Psoas muscle (tissue), 8 donors: ENCODE measurements around the gene SKIDA1. TPM values are rescaled to one million over a fixed set of nuclear protein-coding genes. Genes with fewer than 3 reads are reported as not detected.

ENCODE experiments used
- ATAC-seq, 4 donors: fragments of 200-7000 bp; cut with Tn5 transposase; one replicate each; pipeline ENCODE4 v1.9.1; 2020; ENCODE audit warnings: moderate library complexity in 3 of 4, mild to moderate bottlenecking in 2 of 4
- DNase-seq, 2 donors: peaks; one replicate each; pipeline ENCODE4 v3.0.0-alpha.2; 2020
- H3K27ac ChIP-seq: fragments of 200-600 bp; one replicate; pipeline ENCODE4 v1.8.0; 2022
- H3K27me3 ChIP-seq, 3 donors: fragments of 200-600 bp in 1 of 3; one replicate each; pipeline versions ENCODE4 v1.6.1 to v1.8.0; 2013 to 2022; ENCODE audit warnings: low read length in 2 of 3, mild to moderate bottlenecking in 2 of 3, moderate library complexity in 1 of 3; ENCODE audit not compliant: insufficient read depth in 3 of 3
- H3K36me3 ChIP-seq, 2 donors: fragments of 200-600 bp in 1 of 2; one replicate each; pipeline versions ENCODE4 v1.6.1 to v1.8.0; 2013 to 2022; ENCODE audit warnings: low read depth in 1 of 2, mild to moderate bottlenecking in 1 of 2, moderate library complexity in 1 of 2; ENCODE audit not compliant: insufficient read depth in 1 of 2
- H3K4me1 ChIP-seq: fragments of 200-600 bp; one replicate; pipeline ENCODE4 v1.8.0; 2022
- H3K4me3 ChIP-seq: fragments of 200-600 bp; one replicate; pipeline ENCODE4 v1.8.0; 2022; ENCODE audit warnings: mild to moderate bottlenecking
- H3K9me3 ChIP-seq: fragments of 200-600 bp; one replicate; pipeline ENCODE4 v1.8.0; 2022
- WGBS, 3 donors: extraction: QIAGEN DNeasy Blood & Tissue Kit; methylation state at CpG; one replicate each; pipeline versions ENCODE4 v1.1.6 to v1.1.7; 2013; 5-methylcytosine and 5-hydroxymethylcytosine counted together
- intact Hi-C, 2 donors: fragments of 100-400 bp; cut with DNase I; formaldehyde crosslinking; loops; one replicate each; pipeline versions ENCODE4 v1.11.0 to v1.14.2; 2022
- polyA plus RNA-seq, 3 donors: library from polyadenylated mRNA; stranded (reverse); fragments of 200-250 nt; gene quantifications; one replicate each; pipeline ENCODE4 v1.2.3, GENCODE V29; 2013
- total RNA-seq, 4 donors: library from RNA; stranded (reverse); fragmentation: NEBNext Ultra II Directional in 2 of 4; extraction: Animal tissue kit (Norgen Biotek cat#: 25700) in 2 of 4; gene quantifications; one replicate each; pipeline versions ENCODE4 v1.2.1 to v1.2.4, GENCODE V29; 2021 to 2023
- TF ChIP-seq, protein P1 (sequence below): fragments of 200-600 bp; IDR thresholded peaks from one replicate; pipeline ENCODE4 v1.8.0; 2022; ENCODE audit warnings: antibody characterized with exemption
- donor health status: healthy with polysubstance abuse.
- donor health status: DM: no; HTN: no; CAD: no; lungs with moderate emphysema.
- donor health status: Bipolar disorder and iron deficiency.
- donor health status: healthy.
- donor health status: DM: yes; HTN: yes; CAD: no.
- donor health status: DM: no; HTN: no; CAD: no.
- donor health status: DM: no; HTN: no; CAD: no.
- donor health status: DM: yes; HTN: yes; CAD: no.

Gene SKIDA1
- total and polyA plus RNA-seq, 7 donors, result 0.04 to 0.79 (median 0.21) TPM

DNA sequence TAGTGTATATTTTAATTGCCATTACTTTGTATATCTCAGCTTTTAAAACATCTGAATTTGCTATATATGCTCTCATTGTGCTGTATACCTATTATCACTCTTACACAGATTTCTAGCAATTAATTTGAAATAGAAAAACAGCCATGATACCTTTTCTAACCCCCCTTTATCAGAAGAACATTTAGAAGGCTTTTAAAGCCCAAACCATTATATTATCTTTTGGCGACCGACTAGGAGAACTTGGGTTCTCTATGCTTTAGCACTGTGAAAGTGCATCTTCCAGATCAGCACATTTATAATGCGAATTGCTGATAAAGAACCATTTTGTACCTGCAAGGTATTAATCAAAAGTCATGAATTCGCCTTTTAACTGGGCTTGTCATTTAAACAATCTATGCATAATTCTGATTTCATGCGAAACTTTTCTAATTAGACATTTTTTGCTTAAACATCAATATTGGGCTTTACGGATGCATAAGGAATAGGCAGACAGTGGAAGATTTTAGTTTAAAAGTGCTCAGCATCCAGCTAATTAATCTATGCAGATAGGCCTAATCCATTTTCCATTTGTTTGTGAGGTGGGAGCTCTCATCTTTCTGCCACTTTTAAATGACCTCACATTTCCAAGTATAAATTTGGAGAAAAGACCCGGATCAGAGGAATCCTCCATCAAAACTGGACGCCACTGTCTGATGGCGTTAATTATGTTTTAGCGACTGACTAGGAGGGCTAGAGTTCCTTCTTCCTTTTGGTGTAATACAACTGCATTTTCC is 7.4 kb upstream of the SKIDA1 start:
- intact Hi-C loops, result loop anchor here in 1 of 2 donors (5.0 kb wide), 1 partner anchor 784 kb away; the partner anchor contains the start of gene COMMD3

DNA sequence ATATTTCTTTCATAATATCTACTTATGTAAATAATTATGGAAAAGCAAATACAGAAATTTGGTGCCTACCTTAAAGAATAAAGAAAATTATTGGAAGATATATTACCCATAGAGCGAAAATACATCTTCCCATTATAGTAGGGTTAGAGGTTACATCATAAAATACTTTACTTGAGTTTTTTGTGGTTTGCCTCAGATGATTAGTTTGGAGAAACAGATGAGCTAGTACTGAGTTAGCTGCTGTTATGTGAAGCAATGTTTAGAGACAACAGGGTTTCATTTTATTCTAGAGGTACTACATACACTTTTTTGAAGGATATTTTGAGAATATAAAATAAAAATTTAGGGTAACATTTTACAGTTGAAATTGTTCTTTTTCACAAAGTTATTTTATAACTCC is 5.7 kb upstream of the SKIDA1 start:
- no peak for DNase-seq
- no peaks in the 10 kb centered on the region for H3K27me3 ChIP-seq
- H3K27ac ChIP-seq, result peak overlapping the region; percentile 99
- 65 to 84% (median 67%) methylated on average over 1 of the region's 1 CpG for WGBS, 3 donors
- no peak for ATAC-seq
- TF ChIP-seq, protein P1, sequence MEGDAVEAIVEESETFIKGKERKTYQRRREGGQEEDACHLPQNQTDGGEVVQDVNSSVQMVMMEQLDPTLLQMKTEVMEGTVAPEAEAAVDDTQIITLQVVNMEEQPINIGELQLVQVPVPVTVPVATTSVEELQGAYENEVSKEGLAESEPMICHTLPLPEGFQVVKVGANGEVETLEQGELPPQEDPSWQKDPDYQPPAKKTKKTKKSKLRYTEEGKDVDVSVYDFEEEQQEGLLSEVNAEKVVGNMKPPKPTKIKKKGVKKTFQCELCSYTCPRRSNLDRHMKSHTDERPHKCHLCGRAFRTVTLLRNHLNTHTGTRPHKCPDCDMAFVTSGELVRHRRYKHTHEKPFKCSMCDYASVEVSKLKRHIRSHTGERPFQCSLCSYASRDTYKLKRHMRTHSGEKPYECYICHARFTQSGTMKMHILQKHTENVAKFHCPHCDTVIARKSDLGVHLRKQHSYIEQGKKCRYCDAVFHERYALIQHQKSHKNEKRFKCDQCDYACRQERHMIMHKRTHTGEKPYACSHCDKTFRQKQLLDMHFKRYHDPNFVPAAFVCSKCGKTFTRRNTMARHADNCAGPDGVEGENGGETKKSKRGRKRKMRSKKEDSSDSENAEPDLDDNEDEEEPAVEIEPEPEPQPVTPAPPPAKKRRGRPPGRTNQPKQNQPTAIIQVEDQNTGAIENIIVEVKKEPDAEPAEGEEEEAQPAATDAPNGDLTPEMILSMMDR, result no peak
- intact Hi-C loops, result loop anchor here in 1 of 2 donors (1.0 to 5.0 kb wide), 2 partner anchors 13 to 786 kb away; partner anchors contain the start of gene COMMD3
- no peaks in the 10 kb centered on the region for H3K9me3 ChIP-seq
- H3K36me3 ChIP-seq, result no peaks in the 10 kb centered on the region
- H3K4me1 ChIP-seq, result peaks cover 32% of the 10 kb centered on the region
- peak overlapping the region; percentile 84 for H3K4me3 ChIP-seq

More for the DNA sequence above, 7.4 kb upstream of the SKIDA1 start:
- Histone ChIP-seq H3K4me1 (peaks cover 32% of the 10 kb centered on the region), H3K4me3 (peak overlapping the region; percentile 84), H3K27me3 (no peaks in the 10 kb centered on the region), H3K27ac (peak overlapping the region; percentile 99), H3K36me3 (peaks cover 0 to 16% of the 10 kb centered on the region in 2 donors), H3K9me3 (no peaks in the 10 kb centered on the region)
- no peak for ATAC-seq
- 16 to 20% (median 19%) methylated on average over 10 of the region's 10 CpGs for WGBS, 3 donors
- DNase-seq, result no peak
- TF ChIP-seq, protein P1, result no peak

DNA sequence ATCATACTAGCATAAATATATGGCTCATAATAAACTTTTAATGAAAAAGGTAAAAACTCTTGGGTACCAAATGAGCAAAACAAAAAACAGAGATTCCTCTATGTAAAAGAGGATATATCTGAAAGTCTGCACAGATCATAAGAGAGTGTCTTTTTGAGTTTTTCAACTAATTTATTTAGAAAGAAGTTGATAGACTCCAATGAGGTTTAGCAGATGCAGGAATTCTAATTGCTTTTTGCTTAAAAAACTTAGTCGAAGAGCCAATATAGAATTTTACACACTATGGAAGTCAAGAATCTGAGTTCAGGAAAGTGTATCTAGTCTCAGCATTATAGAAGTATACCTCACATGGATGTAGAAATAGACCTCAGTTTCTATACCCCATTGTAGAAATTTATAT is 5.2 kb upstream of the SKIDA1 start:
- TF ChIP-seq, protein P1, result no peak
- intact Hi-C loops, result loop anchor here in 1 of 2 donors (1.0 to 5.0 kb wide), 2 partner anchors 12 to 787 kb away; partner anchors contain the start of gene COMMD3
- peak overlapping the region; percentile 84 for H3K4me3 ChIP-seq
- no peak for ATAC-seq
- no peak for DNase-seq
- H3K4me1 ChIP-seq, result peaks cover 32% of the 10 kb centered on the region
- no peaks in the 10 kb centered on the region for H3K27me3 ChIP-seq
- WGBS, 3 donors, result 0 to 36% (median 0%) methylated on average over 1 of the region's 1 CpG
- peak overlapping the region; percentile 99 for H3K27ac ChIP-seq
- no peaks in the 10 kb centered on the region for H3K9me3 ChIP-seq
- no peaks in the 10 kb centered on the region for H3K36me3 ChIP-seq

DNA sequence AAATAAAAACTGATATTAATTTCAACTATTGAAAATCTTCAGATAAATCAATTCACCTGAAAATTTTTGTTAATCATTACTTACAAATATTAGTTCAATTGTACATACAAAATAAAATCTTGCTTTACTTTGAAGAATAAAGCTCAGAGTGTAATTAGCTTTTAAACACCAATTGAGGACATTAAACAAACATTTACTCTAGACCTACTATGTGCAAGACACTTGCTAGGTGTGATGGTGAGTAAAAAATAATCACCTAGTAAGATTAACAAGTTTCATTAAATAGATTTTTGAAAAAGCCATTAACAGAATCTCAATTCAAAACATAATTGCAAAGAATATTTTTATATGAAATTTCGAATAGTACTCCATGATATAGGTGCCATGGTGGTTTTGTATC is 4.7 kb upstream of the SKIDA1 start:
- WGBS, 3 donors, result 86 to 97% (median 91%) methylated on average over 1 of the region's 1 CpG
- Histone ChIP-seq H3K9me3 (no peaks in the 10 kb centered on the region), H3K27me3 (no peaks in the 10 kb centered on the region), H3K36me3 (no peaks in the 10 kb centered on the region), H3K27ac (peak overlapping the region; percentile 99), H3K4me3 (peak overlapping the region; percentile 84), H3K4me1 (peaks cover 29% of the 10 kb centered on the region)
- TF ChIP-seq, protein P1, result no peak
- ATAC-seq (no peak), DNase-seq (no peak)
- intact Hi-C loops, result loop anchor here in 1 of 2 donors (5.0 kb wide), 1 partner anchor 787 kb away; the partner anchor contains the start of gene COMMD3
